K562 (cell line): ENCODE results near the gene AIFM3. TPM values are rescaled to one million over a fixed set of nuclear protein-coding genes. Genes with fewer than 3 reads are reported as not detected.

ENCODE experiments used
- BRF2 ChIP-seq: IDR thresholded peaks from 3 replicates; pipeline ENCODE4 v1.6.1; 2011; ENCODE audit warnings: borderline replicate concordance, mild to moderate bottlenecking; ENCODE audit not compliant: insufficient read length, insufficient read depth
- CHD1 ChIP-seq: fragments of 200-600 bp; sonication (generic); IDR thresholded peaks from one replicate; pipeline ENCODE4 v1.6.1; 2012; ENCODE audit warnings: mild to moderate bottlenecking, moderate library complexity, low read length, inconsistent platforms
- CTBP1 ChIP-seq: fragments of 450-650 bp; IDR thresholded peaks from 2 replicates; pipeline ENCODE4 v1.6.1; 2016; ENCODE audit warnings: borderline replicate concordance
- DIDO1 ChIP-seq: fragments of 450-650 bp; IDR thresholded peaks from 2 replicates; pipeline ENCODE4 v1.6.1; 2016; ENCODE audit warnings: low read depth, missing biosample characterization, missing genetic modification characterization
- E2F5 ChIP-seq: sonication (generic); formaldehyde crosslinking; IDR thresholded peaks from 2 replicates; pipeline ENCODE4 v1.8.0; 2022; ENCODE audit warnings: mild to moderate bottlenecking, missing genetic modification reagents
- FOXJ3 ChIP-seq: sonication (generic); formaldehyde crosslinking; IDR thresholded peaks from 2 replicates; pipeline ENCODE4 v1.4.0; 2020; ENCODE audit warnings: mild to moderate bottlenecking, missing genetic modification reagents
- HDGF ChIP-seq: fragments of 450-650 bp; IDR thresholded peaks from 2 replicates; pipeline ENCODE4 v1.6.1; 2016
- HNRNPUL1 ChIP-seq: fragments of 200-400 bp; formaldehyde crosslinking; IDR thresholded peaks from 2 replicates; pipeline ENCODE4 v1.6.1; 2017; ENCODE audit warnings: low read length
- JUN ChIP-seq, 2 experiments: sonication (generic) in 1 of 2; formaldehyde crosslinking in 1 of 2; IDR thresholded peaks; 2 replicates each; pipeline versions ENCODE4 v1.6.1 to v1.8.0; 2012 to 2022; ENCODE audit warnings: borderline replicate concordance in 2 of 2, mild to moderate bottlenecking in 2 of 2, improper control_type of control experiment in 1 of 2, low read depth in 1 of 2, low read length in 1 of 2, missing genetic modification reagents in 1 of 2
- JUND ChIP-seq, 2 experiments: IDR thresholded peaks; 2 replicates in 1 of 2; 3 replicates in 1 of 2; pipeline ENCODE4 v1.6.1; 2011; ENCODE audit warnings: borderline replicate concordance in 2 of 2, low read depth in 2 of 2, low read length in 2 of 2, improper control_type of control experiment in 1 of 2, missing biosample characterization in 1 of 2, missing genetic modification characterization in 1 of 2, missing genetic modification reagents in 1 of 2
- MTF1 ChIP-seq: fragments of 250-450 bp; sonication (Bioruptor Pico); IDR thresholded peaks from 2 replicates; pipeline ENCODE4 v1.9.0; 2021; ENCODE audit warnings: moderate library complexity, mild to moderate bottlenecking, inconsistent platforms, borderline replicate concordance
- NFIC ChIP-seq: fragments of 450-650 bp; IDR thresholded peaks from 2 replicates; pipeline ENCODE4 v1.6.1; 2017; ENCODE audit warnings: mild to moderate bottlenecking, inconsistent platforms
- NFIX ChIP-seq: fragments of 250-450 bp; sonication (Bioruptor Pico); IDR thresholded peaks from 2 replicates; pipeline ENCODE4 v1.4.0; 2020; ENCODE audit warnings: low read depth, mild to moderate bottlenecking, moderate library complexity
- POLR2AphosphoS5 ChIP-seq: IDR thresholded peaks from 2 replicates; pipeline ENCODE4 v1.6.1; 2011; ENCODE audit warnings: mild to moderate bottlenecking, low read depth, low read length, moderate library complexity; ENCODE audit not compliant: control insufficient read depth, insufficient read depth
- RBM25 ChIP-seq: fragments of 200-400 bp; formaldehyde crosslinking; IDR thresholded peaks from 2 replicates; pipeline ENCODE4 v1.6.1; 2018; ENCODE audit warnings: low read length, low read depth, moderate library complexity; ENCODE audit not compliant: severe bottlenecking
- RFX5 ChIP-seq: IDR thresholded peaks from 2 replicates; pipeline ENCODE4 v1.6.1; 2011; ENCODE audit warnings: low read depth, mild to moderate bottlenecking, improper control_type of control experiment, low read length
- SMAD2 ChIP-seq: fragments of 150-350 bp; IDR thresholded peaks from 2 replicates; pipeline ENCODE4 v1.6.1; 2014; ENCODE audit warnings: low read depth, mild to moderate bottlenecking, low read length
- ZKSCAN8 ChIP-seq: fragments of 200-800 bp; sonication (Bioruptor generic); IDR thresholded peaks from 2 replicates; pipeline ENCODE4 v1.6.1; 2016; ENCODE audit warnings: missing genetic modification characterization, missing compliant biosample characterization
- ZNF165 ChIP-seq: fragments of 250-450 bp; sonication (Bioruptor Pico); IDR thresholded peaks from 2 replicates; pipeline ENCODE4 v1.4.0; 2020; ENCODE audit warnings: borderline replicate concordance
- ZNF274 ChIP-seq: IDR thresholded peaks from 2 replicates; pipeline ENCODE4 v1.6.1; 2011; ENCODE audit warnings: low read depth, mild to moderate bottlenecking, low read length, moderate library complexity, borderline replicate concordance
- ZNF277 ChIP-seq: fragments of 250-450 bp; sonication (Bioruptor Pico); IDR thresholded peaks from 2 replicates; pipeline ENCODE4 v1.8.0; 2022; ENCODE audit warnings: inconsistent platforms, mild to moderate bottlenecking, moderate library complexity, borderline replicate concordance
- ZNF655 ChIP-seq: fragments of 250-450 bp; sonication (Bioruptor Pico); IDR thresholded peaks from 2 replicates; pipeline ENCODE4 v1.5.0; 2021
- polyA plus RNA-seq, 8 experiments: library from polyadenylated mRNA; depleted of rRNA in 4 of 8; stranded (reverse) in 5 of 8; unstranded in 3 of 8; fragments of >200 nt; fragmentation: Nextera tagmentation in 2 of 8; fragmentation: Illumina TruSeq in 1 of 8; extraction: Ambion mirVana in 2 of 8; extraction: Trizol in 1 of 8; gene quantifications; 2 replicates each; pipeline versions ENCODE4 v1.2.1 to v1.2.3, GENCODE V29; 2011 to 2014; ENCODE audit warnings: inconsistent platforms in 1 of 8, missing spikeins in 1 of 8
- total RNA-seq, 7 experiments: library from RNA; depleted of rRNA in 6 of 7; stranded (reverse); fragments of >200 nt in 6 of 7; fragmentation: Illumina TruSeq in 2 of 7; extraction: Trizol in 2 of 7; gene quantifications; 2 replicates each; pipeline versions ENCODE4 v1.2.1 to v1.2.3, GENCODE V29; 2011 to 2021; ENCODE audit warnings: low replicate concordance in 1 of 7

Gene AIFM3
- total and polyA plus RNA-seq, 9 of the 15 experiments (the other 6 are each of a cell fraction or from before 2014, with no cell fraction given): 0.03 to 0.20 (median 0.07) TPM; not detected in 1

GRCh38 chr22:21001601-21002325 lies 34.7 kb downstream of the AIFM3 start, which contains the start of gene THAP7 (continued):
- TF ChIP-seq ZNF655 (CRISPR knock-in tag) (no peak), RBM25 (no peak), CHD1 (peak; percentile 5), HNRNPUL1 (no peak), CTBP1 (no peak), FOXJ3 (CRISPR knock-in tag) (no peak), E2F5 (CRISPR knock-in tag) (no peak), SMAD2 (0 out of 2 replicates have a peak, but pooled peaks have one; percentile 60), ZNF277 (CRISPR knock-in tag) (peak; percentile 85), ZKSCAN8 (CRISPR knock-in tag) (no peak), JUND (IDR thresholded peaks at IDR 0.05; ENCODE audit: borderline replicate concordance, low read depth, low read length) (peak; percentile 75), JUND (tag; IDR thresholded peaks at IDR 0.05; ENCODE audit: borderline replicate concordance, low read depth, low read length) (no peak), BRF2 (no peak), MTF1 (CRISPR knock-in tag) (peak; percentile 94), JUN (IDR thresholded peaks at IDR 0.05; ENCODE audit: borderline replicate concordance, low read depth, low read length) (peak; percentile 89), JUN (CRISPR knock-in tag; IDR thresholded peaks at IDR 0.05; ENCODE audit: borderline replicate concordance) (no peak), POLR2AphosphoS5 (no peak), RFX5 (peak; percentile 55), NFIX (CRISPR knock-in tag) (no peak), ZNF165 (peak; percentile 83), ZNF274 (peak; percentile 69; the same call in 1 of the 2 replicates), DIDO1 (no peak), NFIC (no peak), HDGF (no peak)
